Umbilical cord (tissue), 2 donors: ENCODE data around the gene MSX1. TPM values are rescaled to one million over a fixed set of nuclear protein-coding genes. Genes with fewer than 3 reads are reported as not detected.
"Not testable (repeated sequence)": the region's sequence is repeated elsewhere in the genome, so short reads cannot be mapped to it uniquely, and the experiment has no call there.

ENCODE experiments used
- DNase-seq: peaks from one replicate; pipeline ENCODE4 v3.0.0-alpha.2; 2015; ENCODE audit warnings: low spot score
- total RNA-seq: library from RNA; depleted of rRNA; stranded (reverse); fragments of >200 nt; gene quantifications from one replicate; pipeline ENCODE4 v1.2.3, GENCODE V29; 2014; ENCODE audit warnings: low replicate concordance; ENCODE audit not compliant: insufficient read depth

Gene MSX1
- total RNA-seq, result 14.0 TPM

GRCh38 chr4:4859325-4859798, at the start of gene MSX1:
Gene MSX1 (plus strand): TSS chr4:4859665. CDS start chr4:4859900, 235 bp downstream.
- peak; percentile 92 for DNase-seq

DNA sequence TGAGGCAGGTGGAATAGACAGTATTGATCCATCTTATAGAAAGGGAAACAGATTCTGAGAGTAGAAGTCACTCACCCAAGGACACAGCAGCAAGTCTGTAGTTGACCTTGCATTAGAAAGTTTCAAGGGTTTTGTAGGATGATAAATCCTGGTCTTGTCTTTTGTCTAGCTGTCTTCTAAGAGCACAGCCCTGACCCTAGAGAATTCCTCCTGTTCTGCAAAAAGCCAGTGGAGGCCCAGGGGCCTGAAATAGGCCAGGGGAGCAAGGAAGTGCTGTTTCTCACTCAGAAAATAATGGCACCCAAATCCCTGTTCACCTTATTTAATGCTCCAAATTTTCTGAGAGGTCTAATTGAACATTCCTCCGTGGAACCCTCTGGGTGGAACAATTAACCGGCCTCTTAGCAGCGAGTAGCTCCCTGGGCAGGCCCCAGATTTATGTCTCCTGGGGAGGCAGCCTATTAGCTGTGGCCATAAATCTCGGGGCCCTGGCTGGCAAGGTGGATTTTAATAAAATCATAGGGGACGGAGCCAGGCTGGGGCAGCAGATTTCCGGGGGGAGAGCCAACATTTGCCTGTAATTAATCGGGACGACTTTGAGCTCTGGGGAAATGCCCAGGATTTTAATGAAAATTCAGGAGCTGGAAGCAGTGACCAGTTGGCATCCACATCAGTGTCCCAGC, 49.2 kb upstream of the MSX1 start:
- no peak for DNase-seq

DNA sequence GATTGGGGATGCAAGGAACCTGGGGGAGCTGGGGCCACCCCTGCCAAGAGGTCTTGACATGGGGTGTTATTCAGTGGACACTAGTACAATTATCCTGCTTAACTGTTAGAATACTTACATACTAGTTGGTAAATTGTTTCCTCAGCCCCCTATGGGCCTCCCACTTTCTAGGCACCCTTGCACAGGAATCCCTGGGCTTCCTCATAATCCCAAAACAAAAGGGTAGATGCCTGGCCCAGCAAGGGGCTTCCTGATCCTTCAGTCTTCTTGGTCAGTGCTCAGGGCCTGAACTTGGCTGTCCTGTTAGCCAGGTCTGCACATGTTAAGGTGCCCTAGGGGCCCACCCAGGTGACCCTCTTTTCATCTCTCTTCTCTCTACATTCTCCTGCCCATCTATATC, 48.7 kb upstream of the MSX1 start:
- no peak for DNase-seq

DNA sequence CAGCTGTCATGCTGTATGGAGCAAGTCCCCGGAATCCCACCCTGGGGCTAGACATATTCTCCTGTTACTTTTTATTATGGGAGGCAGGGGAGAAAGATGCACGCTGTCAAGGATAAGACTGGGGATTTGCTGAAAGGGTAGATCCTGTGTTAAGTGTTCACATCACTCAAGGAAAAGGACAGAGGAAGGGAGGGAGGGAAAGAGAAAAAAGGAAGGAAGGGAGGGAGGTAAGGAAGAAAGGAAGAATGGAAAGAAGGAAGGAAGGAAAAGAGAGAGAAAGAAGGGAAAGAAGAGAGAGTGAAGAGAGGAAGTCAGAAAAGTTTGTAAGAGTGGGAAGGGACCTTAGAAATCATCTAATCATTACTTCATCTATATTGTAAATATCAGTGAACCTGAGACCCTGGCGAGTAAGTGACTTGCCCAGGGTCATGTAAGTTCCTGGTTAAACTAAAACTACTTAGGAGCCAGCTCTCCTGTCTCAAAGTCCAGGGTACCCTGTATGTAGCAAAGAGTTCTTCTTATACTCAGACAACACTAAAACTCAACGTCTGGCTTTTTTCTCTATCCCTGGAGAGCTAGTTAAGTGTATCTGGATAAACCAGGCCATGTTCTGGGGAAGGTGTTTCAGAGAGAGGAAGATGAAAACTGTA, 47.2 kb upstream of the MSX1 start:
- no peak for DNase-seq

DNA sequence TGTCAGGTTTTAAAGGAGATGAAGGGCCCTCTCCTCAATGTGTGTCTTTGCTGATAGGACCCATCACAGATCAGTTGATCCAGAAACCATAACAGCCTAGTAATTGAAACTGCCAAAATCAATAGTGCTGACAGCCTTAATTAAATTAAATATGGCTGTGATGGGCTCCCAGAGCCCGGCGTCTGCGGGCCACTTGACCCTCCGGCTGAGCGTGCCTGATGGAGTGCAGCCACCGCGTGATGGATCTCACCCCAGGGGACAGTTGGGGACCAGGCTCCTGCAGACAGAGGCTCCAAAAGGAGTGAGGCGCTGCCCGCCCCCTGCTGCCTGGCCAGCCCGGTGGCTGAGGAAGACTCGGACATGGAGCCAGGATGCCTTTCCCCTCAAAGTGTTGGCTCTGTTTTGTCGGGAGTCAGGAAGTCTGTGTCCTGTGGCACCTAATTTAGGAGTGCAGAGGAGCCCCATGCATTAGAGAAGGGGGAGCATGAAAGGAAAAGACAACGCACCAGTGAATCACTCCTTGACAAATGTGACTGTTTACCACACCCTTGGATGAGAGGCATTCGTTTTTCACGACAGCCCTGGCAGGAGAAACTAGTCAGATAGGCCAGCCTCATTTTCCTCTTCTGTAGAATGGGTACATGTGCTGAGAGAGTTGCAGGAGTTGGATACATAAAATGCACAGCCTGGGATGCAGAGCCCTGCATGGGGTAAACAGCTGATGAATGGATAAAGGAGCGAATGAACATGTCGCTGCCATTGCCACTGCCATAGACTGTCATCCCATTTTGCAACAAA, 40.9 kb upstream of the MSX1 start:
- no peak for DNase-seq

- no peak for DNase-seq
Measured at GRCh38 chr4:4819213-4819606, 40.3 kb upstream of the MSX1 start.

DNA sequence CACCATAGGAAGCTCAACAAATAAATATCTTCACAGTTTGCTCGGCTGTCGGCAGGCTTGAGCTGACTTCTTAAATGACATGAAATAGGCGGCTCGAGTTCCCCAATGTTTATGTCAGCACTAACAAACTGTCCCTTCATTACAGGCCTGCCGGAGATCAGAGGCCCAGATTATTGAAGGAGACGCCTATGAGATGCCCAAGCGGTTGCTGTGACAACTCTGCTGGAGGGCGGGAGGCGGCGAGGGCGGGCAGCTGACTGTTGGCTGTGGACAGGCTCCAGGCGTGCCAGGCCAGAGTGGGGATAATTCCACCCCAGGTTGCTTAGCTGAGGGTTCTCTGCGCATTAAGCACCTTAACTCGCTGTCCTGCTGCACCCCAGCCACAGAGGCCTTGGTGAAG, 39.2 kb upstream of the MSX1 start:
- DNase-seq, result no peak

DNA sequence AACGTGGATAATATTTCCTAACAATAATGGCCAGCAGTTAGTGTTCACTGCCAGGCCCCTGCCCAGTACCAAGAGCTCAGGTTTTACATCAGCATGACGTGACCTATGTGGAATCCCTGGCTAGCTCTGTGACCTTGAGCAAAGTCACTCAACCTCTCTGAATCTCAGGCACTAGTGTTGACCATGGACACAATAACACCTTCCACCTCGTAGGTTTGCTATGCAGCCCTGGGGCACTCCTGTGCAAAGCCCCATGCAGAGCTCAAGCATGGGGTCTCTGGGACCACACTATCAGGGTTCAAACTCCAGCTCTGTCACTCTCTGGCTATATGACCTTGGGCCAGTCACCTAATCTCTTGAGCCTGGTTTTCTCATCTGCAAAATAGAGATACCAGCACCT, 38.7 kb upstream of the MSX1 start:
- DNase-seq, result no peak

- DNase-seq, result no peak
Measured at GRCh38 chr4:4821577-4821976, 37.9 kb upstream of the MSX1 start.

DNA sequence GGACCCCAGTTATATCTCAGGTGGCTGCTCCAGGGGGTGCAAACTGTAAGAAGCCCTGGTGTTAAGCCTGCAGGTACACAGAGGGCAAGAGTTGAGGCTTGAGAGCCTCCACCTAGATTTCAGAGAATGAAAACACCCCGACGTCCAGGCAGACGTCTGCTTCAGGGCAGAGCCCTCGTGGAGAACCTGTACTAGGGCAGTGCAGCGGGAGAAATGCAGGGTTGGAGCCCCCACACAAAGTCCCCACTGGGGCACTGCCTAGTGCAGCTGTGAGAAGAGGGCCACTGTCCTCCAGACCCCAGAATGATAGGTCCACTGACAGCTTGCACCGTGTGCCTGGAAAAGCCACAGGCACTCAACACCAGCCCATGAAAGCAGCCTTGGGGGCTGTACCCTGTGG, 37.2 kb upstream of the MSX1 start:
- DNase-seq, result not testable (repeated sequence)

DNA sequence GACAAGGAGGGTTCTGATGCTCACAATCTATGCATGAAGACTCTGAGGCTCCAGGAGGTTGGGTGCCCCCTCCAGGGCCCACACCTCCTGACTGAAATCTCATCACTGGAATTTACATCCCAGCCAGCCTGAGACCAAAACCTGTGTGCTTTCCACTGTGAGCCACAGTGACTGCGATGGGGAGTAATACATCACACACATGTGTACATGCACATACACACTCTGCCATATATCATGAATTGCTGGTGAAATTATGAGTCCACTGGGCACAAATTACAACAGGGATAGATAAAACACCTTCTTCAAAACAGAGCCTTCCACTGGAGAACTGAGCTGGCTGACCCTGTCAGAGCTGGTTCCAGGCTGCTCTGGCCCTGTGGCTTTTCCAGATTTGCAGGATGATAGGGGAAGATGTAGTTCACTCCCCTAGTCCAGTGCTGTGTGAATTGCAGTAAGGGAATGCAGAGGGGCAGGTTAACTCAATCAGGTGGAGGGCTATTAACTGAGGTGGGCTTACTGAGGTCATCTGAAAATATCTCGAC, 35.8 kb upstream of the MSX1 start:
- no peak for DNase-seq

DNA sequence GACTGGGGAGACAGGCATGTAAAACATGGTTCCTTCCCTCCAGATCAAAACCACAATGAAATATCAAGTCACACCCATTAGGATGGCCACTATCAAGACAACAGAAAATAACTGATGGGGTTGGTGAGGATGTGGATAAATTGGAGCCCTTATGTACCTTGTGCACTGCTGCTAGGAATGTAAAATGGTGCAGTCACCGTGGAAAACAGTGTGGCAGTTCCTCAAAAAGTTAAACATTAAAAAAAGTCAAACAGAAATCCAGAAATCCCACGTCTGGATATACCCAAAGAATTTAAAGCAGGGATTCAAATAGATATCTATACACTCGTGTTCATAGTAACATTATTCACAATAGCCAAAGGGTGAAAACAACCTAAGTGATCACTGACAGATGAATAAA, 35.2 kb upstream of the MSX1 start:
- DNase-seq, result no peak

GRCh38 chr4:4825431-4825830, 34.0 kb upstream of the MSX1 start:
- DNase-seq, result no peak

- DNase-seq, result no peak
Measured at GRCh38 chr4:4829837-4830236, 29.6 kb upstream of the MSX1 start.

DNA sequence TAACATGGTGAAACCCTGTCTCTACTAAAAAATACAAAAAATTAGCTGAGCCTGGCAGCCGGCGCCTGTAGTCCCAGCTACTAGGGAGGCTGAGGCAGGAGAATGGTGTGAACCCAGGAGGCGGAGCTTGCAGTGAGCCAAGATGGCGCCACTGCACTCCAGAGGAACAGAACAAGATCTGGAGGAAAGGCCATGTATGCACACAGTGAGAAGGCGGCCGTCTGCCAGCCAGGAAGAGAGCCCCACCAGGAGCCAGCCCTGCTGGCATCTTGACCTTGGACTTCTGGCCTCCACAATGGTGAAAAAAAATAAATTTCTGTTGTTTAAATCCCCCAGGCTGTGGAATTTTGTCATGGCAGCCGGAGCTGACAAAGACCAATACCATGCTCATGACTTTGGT, 28.2 kb upstream of the MSX1 start:
- DNase-seq, result no peak

DNA sequence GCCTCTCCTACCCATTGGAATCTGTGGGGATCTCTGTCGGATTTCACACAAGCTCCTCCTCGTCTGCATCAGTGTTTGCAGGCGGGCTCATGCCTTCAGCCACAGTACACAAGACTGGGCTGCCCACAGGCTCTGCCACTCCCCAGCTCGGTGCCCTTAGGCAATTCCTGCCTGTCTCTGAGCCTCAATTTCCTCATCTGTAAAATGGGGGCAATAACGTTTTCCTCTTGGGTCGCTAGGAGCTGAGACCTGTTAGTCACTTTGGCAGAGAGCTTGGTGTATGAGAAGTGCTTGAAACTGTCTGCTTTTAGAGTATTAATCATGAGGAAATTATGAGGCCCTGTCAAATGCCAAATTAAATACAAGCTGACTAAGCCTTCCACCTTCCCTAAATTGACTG, 27.6 kb upstream of the MSX1 start:
- no peak for DNase-seq

- no peak for DNase-seq
Measured at GRCh38 chr4:4836044-4836443, 23.4 kb upstream of the MSX1 start.

DNA sequence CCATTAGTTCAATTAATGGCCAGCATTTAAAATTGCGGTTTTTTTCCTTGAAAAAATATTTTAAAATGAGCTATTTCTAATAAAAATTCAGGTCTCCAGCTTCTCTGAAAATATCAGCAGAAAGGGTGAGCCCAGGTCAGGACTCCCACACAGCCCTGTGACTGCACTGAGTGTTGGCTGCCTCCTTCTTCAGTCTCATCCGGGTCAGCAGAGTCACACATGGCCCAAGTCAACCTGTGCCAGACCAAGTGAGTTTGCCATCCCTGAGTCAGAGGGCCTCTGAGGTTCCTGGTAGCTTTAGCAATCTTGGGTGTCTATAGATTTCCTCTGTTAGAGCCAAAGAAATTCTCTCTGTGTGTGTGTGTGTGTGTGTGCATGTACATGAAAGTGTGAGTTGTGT, 22.1 kb upstream of the MSX1 start:
- no peak for DNase-seq

- peak; percentile 53 for DNase-seq
Measured at GRCh38 chr4:4838051-4838935, 21.2 kb upstream of the MSX1 start.

DNA sequence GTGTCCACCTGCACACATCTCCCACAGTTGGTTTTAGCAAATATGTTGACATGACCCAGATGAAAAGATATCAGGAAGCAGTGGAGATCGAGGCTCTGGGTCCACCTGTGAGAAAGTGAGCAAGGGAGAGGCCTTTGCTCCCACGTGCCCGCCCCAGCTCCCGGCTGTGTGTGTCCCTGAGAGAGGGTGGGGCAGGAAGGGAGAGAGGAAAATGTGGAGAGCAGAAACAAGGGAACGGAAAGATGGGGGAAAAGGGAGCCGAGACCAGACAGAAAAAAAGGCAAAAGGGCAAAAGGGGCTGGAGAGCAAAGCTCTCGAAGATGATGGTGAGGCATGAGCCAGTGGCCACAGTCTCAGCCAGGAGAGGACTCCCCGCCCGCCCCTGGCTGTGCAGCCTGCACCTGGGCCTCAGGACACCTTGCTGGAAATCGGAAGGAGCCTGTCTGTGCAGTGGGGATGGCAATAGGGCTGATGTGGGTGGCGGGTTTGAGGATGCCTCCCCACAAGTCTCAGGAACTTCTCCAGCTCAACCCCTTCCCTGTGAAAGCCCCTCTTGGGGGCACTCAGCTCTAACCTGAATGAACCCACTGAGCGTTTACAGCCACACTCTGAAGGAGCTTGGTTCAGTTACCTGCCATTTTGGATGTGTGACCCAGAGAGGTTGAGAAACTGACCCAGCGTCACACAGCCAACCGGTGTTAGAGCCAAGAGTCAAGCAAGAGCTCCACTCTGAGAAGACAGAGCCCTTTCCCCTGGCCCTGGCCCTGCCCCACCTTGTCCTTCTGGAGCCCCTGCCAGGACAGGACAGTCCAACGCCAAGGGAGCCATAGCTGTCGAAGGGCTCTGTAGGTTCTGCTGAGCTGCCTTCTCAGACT, 20.3 kb upstream of the MSX1 start:
- DNase-seq, result no peak
